Hematopoietic multipotent progenitor cell treated with erythropoietin and hydrocortisone succinate and interleukin-3 and kit ligand, for 15 days (in vitro differentiated cells): Measurements from ENCODE around the gene ZNF44.

ENCODE experiments used
- DNase-seq: peaks from one replicate; pipeline ENCODE4 v3.0.0-alpha.2; 2015; ENCODE audit warnings: low spot score

The ZNF44 gene

DNA sequence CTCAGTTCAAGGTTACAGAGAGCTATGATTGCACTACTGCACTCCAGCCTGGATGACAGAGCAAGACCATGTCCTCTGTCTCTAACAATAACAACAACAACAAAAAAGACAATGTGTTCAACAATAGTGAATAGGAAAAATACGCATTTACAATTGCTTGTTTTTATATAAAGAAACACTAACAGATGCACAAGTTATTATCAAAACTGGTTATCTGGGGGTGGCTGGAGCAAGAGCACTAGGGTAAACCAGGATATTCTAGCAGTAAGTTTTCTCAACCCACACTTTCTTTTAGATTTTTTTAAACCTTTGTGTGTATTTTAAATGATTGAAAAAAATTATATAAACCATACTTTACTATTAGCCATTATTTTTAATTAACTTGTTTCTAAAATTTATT is 33.1 kb downstream of the ZNF44 start:
- DNase-seq: no peak

DNA sequence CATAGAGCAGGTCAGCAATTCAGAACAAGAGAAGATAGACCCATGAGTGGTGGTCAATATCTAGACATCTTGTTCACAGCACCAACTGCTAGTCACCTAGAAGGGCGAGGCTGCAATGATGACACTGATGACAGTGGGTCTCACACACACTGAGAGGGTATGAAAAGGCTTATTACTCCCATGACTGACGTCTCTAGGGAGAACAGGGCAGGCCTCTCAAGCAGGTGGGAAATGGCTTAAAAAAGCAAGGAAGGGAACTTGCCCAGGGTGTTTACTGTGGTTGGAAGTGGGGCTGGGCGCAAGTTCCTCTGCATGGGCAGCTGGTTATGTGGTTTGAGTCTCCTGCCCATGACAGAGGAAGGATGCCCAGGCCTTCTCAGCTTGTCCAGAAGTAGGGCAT is 33.8 kb downstream of the ZNF44 start:
- DNase-seq: no peak

DNA sequence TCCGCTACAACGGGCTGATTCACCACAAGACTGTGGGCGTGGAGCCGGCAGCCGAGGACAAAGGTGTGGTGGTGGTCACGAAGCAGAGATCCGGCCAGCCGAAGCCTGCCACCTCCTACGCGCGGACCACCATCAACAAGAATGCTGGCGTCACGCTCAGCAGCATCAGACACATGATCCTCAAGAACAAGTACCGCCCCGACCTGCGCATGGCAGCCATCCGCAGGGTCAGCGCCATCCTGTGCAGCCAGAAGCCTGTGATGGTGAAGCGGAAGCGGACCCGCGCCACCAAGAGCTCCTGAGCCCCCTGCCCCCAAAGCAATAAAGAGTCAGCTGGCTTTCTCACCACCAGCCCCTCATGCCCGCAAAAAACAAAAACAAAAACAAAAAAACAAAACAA is 34.4 kb downstream of the ZNF44 start:
- no peak for DNase-seq

DNA sequence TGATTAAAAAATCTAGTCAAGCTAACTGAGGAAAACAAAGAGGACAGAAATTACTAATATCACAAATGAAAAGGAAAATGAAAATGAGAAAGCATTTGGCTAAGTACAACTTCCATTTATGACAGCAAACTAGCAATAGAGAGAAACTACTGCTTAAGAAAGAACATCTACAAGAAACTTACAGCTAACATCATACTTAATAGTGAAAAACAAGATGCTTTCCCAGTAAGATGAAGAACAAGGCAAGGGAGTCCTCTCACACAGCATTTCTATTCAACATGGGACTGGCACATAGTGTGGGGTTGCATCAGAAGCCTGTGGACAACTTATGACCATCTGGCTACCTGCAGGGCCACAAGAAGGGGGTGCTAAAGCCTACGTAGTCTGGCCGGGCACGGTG is 39.3 kb downstream of the ZNF44 start:
- no peak for DNase-seq

DNA sequence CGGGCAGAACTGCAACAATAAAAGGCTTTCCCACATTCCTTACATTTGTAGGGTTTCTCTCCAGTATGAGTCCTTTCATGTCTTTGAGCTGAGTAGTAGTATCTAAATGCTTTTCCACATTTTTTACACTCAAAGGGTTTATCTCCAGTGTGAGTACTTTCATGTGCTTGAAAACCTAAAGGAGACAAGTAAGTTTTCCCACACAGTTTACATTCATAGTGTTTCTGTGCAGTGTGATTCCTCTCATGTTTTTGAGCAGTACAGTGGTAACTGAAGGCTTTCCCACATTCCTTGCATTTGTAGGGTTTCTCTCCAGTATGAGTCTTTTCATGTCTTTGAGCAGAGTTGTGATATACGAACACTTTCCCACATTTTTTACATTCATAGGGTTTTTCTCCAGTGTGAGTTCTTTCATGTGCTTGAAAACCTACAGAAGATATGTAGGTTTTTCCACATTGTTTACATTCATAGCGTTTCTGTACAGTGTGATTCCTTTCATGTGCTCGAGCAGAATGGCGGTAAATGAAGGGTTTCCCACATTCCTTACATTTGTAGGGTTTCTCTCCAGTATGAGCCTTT is 47.0 kb downstream of the ZNF44 start:
- no peak for DNase-seq

DNA sequence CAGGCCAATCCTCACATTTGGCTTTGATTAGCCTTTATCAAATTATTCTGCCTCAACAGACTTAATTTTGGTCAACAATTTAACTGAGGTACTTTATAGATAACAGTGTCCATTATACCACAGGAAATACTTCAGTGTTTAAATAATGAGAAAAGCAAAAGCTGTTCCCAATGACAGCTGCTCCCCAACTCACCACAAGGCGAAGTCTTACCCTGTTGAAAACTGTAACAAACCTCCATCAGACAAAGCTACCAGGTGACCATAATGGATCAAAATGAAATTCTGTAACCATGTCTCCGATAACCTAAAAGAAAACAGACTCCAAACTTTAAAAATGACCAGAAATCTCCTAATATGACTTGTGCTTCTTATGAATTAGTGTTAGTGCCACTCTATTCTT is 50.3 kb downstream of the ZNF44 start:
- no peak for DNase-seq

DNA sequence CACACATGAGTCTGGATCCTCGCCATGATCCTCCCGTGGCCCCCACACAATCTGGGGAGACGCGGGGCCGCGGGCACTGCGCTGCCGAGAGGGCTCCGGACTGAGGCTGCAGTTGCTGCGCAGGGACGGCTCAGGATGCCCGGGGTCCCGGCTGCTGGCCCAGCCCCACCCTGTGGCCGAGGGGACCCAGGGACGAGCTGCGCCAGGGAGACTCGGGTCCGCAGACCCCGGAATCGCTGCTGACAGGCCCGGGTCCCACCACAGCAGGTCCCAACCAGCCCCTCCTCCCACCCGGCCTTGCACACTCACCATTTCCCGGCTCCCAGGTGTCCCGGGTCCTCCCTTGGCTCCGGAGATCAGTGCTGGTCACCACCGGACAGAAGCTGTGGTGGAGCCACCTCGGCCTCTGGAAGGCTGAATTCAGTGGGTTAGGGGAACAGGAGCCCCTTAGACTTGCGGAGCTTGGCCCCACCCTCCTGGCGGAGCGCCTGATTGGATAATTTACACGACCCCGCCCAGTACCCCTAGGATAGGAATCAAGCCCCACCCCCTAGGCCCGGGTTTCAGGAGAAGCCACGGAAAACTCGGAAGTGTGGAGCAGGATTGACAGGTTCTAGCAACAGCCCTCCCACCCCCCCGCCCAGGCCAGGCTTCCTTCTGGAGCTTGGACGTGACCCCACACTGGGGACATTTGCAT is 57.4 kb downstream of the ZNF44 start:
- DNase-seq: no peak

DNA sequence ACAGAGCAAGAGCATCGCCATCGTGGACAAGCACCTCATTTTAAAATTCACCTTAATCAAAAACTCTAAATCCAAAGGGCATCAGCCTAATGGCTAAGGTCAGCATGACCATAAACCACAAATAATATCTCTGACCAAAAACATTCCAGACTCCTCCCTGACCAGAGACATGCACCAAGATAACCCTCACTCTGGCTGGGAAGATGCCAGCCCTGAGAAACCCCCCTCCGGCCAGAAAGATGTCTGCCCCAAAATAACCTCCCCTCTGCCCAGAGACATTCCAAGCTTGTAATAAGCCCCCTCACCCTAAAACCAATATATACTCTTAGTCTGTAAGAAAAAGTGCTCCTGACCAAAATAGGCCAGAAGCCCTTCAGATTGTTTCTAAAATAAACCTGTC is 61.7 kb downstream of the ZNF44 start:
- DNase-seq: no peak

DNA sequence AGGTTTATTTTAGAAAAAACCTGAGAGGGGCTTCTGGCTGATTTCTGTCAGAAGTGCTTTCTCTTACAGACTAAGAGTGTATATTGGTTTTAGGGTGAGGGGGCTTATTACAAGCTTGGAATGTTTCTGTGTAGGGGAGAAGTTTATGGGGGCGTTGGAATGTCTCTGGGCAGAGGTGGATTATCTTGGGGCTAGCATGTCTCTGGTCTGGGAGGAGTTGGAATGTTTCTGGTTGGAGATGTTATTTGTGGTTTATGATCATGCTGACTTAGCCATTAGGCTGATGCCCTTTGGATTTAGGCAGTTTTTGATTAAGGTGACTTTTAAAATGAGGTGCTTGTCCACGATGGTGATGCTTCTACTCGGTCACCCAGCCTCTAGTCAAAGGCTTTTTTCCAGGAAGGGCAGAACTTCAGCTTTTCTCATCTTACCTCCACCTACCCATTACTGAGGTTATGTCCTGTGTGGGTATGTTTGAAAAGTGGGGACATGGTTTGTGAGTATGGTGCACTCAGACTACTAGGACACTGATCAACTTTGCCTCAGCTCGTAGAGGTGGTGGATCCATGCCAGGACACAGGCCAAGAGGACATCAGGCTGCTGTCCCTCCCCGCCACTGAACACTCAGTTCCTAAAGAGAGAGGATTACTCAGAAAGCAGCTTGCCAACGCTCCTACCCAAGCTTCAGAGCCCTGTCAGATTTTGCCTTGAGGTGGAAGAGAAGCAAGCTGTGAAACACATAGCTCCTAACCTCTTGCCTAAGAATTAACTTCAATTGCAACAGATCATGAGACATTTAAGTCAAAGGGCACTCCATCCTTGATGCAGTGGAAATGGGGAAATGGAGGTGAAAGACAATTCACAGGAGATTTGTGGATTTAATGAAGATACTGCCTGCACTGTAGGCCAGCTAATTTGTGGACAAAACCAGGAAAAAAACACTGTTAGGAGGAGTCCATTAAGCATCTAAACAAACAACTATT is 63.6 kb downstream of the ZNF44 start:
- DNase-seq: no peak

DNA sequence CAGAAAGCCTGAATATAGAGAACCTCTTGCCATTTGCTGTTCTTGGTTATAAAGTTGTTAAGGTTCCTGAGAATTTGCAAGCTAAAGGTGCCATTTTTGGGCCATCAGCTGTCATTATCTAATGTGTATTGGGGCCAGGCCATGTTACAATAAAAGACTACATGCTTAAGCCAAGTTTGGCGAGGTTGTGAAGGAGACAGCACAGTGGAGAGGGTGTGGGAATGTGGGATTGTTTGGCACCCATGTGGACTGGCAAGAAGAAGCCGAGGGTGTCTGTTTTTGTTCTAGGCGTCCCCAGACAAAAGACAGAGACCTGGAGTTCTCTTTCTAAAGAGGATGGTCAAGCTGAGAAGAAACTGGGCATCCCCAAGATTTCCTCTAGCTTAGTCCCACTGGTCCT is 64.7 kb downstream of the ZNF44 start:
- no peak for DNase-seq

DNA sequence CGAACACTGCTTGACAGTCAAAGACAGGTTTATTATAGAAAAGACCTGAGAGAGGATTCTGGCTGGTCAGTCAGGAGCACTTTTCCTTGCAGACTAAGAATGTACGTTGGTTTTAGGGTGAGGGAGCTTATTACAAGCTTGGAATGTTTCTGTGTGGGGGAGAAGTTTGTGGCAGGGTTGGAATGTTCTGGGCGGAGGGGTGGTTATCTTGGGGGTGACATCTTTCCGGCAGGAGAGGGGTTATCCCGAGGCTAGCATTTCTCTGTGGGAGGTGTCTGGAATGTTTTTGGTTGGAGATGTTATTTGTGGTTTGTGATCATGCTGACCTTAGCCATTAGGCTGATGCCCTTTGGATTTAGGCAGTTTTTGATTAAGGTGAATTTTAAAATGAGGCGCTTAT is 70.0 kb downstream of the ZNF44 start:
- DNase-seq: no peak

DNA sequence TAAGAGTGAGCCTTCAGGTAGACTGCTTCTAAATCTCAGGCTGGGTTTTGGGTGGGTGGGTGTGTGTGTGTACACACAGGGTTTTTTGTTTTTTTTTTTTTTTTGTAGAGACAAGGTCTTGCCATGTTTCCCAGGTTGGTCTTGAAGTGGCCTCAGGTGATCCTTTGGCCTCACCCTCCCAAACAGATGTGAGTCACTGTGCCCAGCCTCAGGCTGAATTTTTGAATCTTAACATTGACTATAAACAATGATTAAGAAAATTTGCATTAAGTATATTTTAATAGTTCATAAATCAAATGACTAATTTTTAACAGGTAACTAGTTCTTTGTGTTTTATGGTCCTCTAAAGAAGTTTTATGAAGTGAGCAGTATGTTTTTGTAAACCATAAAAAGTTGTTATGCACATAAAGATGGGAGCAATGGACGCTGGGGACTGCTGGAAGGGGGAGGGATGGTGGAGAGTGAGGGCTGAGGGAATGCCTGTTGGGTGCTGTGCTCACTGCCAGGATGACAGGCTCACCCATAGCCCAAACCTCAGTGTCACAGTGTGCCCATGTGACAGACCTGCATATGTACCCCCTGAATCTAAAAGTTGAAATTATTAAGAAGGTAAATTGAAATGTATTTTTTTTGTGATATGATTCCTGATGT is 71.6 kb downstream of the ZNF44 start:
- DNase-seq: no peak
